ENCODE data around the gene PXYLP1.

The PXYLP1 gene

DNA sequence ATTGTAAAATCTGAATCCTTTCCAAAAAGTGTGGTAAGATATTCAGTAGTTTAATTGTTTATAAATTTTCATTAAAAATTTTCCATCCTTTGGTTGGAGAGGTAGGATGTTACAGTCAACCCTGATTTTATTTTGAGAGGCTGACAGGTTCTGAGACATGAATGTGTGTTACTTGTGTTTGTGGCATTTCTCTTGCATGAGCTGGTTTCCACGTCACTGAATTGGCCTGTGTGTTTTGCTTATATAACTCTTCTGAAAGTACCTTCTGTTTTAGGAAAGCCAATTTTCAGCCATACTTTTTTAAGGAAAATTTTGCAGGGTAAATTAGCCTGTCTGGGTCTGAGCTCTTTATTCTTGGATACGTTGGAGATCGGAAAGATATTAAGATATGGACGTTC is 30.7 kb downstream of the PXYLP1 start:
- Histone ChIP-seq H3K4me1 (ENCODE audit: control insufficient read depth, insufficient read depth, low read length) (no peaks in the 10 kb centered on the region), H3K27ac (ENCODE audit: low read depth, low read length) (no peak overlapping the region), H3K9me3 (ENCODE audit: control insufficient read depth, insufficient read depth, low read length) (no peaks in the 10 kb centered on the region), H3K4me3 (ENCODE audit: low read depth, low read length) (no peak overlapping the region), H3K27me3 (ENCODE audit: control insufficient read depth, insufficient read depth, low read length) (no peaks in the 10 kb centered on the region), H3K9ac (ENCODE audit: low read depth, low read length) (no peak overlapping the region), H3K36me3 (ENCODE audit: control insufficient read depth, insufficient read depth, low read length) (peaks cover 23% of the 10 kb centered on the region)

DNA sequence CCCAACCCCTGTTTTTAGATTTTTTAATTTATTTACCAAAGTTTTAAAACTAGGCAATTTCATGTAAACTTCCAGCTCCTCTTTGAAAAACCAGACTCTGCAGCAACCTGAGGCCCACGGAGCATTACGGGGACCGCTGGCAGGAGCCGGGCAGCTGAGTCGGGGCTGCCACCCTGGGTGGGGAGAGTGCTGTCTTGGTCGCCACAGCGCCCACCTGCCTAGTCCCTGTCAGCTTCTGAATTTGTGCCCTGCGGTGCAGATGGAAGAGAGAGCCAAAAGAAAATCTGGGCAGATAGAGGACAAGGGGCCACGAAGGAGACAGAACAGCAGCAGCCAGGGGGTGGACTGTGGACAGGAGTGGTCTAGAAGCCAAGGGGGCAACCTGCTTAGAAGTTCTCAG is 34.6 kb downstream of the PXYLP1 start:
- Histone ChIP-seq H3K27ac (ENCODE audit: low read depth, low read length) (no peak overlapping the region), H3K27me3 (ENCODE audit: control insufficient read depth, insufficient read depth, low read length) (no peaks in the 10 kb centered on the region), H3K4me3 (ENCODE audit: low read depth, low read length) (no peak overlapping the region), H3K9ac (ENCODE audit: low read depth, low read length) (no peak overlapping the region), H3K4me1 (ENCODE audit: control insufficient read depth, insufficient read depth, low read length) (no peaks in the 10 kb centered on the region), H3K36me3 (ENCODE audit: control insufficient read depth, insufficient read depth, low read length) (peaks cover 21% of the 10 kb centered on the region), H3K9me3 (ENCODE audit: control insufficient read depth, insufficient read depth, low read length) (no peaks in the 10 kb centered on the region)

DNA sequence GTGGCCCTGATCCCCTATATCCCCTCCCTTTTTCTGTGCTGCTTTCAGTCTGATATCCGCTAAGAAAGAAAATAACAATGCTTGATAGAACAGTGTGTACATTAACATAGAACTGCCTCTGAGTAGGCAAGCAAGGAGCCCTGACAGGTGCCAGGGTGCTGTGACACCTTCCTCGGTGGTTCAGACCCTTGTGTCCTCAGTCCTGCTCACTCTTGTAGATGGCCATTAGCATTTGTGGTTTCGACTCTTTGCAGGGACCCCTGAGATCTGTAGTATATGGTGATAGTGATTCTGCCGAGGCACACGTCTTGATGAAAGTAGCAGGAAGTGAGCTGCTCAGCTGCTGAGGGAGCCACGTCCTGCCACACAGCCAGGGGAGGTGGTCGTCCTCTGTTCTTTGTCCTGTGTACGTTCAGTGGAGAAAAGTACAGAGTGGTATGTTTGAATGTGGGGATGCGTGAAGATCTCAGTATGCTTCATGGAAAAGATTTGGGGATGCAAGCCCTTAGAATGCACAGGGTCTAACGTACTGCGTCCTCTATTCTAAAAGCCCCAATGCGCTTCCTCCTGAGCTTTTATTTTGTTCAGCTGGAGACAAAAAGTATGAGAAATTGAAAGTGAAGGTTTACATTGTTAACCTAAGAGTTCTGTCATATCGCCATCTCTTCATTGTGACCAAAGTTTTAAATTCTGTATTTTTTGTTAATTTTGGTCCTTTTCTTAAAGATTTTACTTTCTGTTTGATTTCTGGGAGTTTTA is 35.4 kb downstream of the PXYLP1 start:
- H3K9me3 ChIP-seq (ENCODE audit: control insufficient read depth, insufficient read depth, low read length), result no peaks in the 10 kb centered on the region
- H3K36me3 ChIP-seq (ENCODE audit: control insufficient read depth, insufficient read depth, low read length), result peaks cover 15% of the 10 kb centered on the region
- no peak overlapping the region for H3K27ac ChIP-seq (ENCODE audit: low read depth, low read length)
- H3K4me3 ChIP-seq (ENCODE audit: low read depth, low read length), result no peak overlapping the region
- no peak overlapping the region for H3K9ac ChIP-seq (ENCODE audit: low read depth, low read length)
- no peaks in the 10 kb centered on the region for H3K4me1 ChIP-seq (ENCODE audit: control insufficient read depth, insufficient read depth, low read length)
- H3K27me3 ChIP-seq (ENCODE audit: control insufficient read depth, insufficient read depth, low read length), result no peaks in the 10 kb centered on the region

DNA sequence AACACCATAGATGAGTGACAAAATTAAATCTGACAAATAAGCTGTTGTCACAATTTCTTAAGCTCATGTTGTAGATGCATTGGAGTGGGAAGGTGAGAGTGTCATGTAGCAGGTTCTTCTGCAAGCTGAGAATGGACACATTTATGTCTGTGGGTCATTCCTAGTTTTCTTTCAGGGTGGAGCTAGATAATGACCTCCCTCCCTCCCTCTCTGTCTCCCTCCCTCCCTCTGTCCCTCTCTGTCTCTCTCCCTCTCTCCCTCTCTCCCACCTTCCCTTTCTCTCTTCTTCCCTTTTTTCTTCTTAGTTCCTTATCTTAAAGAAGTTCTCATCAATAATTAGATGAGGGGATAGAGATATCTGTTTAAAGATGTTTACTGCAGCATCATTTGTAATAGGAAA is 36.0 kb downstream of the PXYLP1 start:
- Histone ChIP-seq H3K9me3 (ENCODE audit: control insufficient read depth, insufficient read depth, low read length) (no peaks in the 10 kb centered on the region), H3K36me3 (ENCODE audit: control insufficient read depth, insufficient read depth, low read length) (peaks cover 15% of the 10 kb centered on the region; the same call in 1 of the 2 replicates), H3K4me3 (ENCODE audit: low read depth, low read length) (no peak overlapping the region), H3K4me1 (ENCODE audit: control insufficient read depth, insufficient read depth, low read length) (no peaks in the 10 kb centered on the region), H3K27ac (ENCODE audit: low read depth, low read length) (no peak overlapping the region), H3K27me3 (ENCODE audit: control insufficient read depth, insufficient read depth, low read length) (no peaks in the 10 kb centered on the region), H3K9ac (ENCODE audit: low read depth, low read length) (no peak overlapping the region)

DNA sequence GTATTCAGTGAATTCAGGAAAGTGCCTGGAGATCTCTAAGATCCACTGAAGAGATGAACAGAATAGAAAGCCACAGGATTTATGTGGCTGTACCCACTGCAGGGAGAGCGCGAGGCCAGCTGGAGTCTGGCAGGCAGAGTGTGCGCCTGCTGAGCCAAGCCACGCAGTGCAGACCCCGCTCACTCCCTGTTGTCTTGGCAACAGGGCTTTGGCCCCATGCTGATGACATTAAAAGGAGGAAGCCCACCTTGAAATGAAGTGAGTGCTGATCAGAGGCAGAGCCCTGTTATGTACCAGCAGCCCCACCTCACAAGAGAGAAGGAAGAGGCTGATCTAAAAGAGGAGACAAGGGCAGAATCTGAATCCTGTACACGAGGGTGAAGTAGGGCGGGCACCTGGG is 36.7 kb downstream of the PXYLP1 start:
- Histone ChIP-seq H3K9me3 (ENCODE audit: control insufficient read depth, insufficient read depth, low read length) (no peaks in the 10 kb centered on the region), H3K4me1 (ENCODE audit: control insufficient read depth, insufficient read depth, low read length) (no peaks in the 10 kb centered on the region), H3K27ac (ENCODE audit: low read depth, low read length) (no peak overlapping the region), H3K4me3 (ENCODE audit: low read depth, low read length) (no peak overlapping the region), H3K36me3 (ENCODE audit: control insufficient read depth, insufficient read depth, low read length) (peaks cover 15% of the 10 kb centered on the region; the same call in 1 of the 2 replicates), H3K9ac (ENCODE audit: low read depth, low read length) (no peak overlapping the region), H3K27me3 (ENCODE audit: control insufficient read depth, insufficient read depth, low read length) (no peaks in the 10 kb centered on the region)

DNA sequence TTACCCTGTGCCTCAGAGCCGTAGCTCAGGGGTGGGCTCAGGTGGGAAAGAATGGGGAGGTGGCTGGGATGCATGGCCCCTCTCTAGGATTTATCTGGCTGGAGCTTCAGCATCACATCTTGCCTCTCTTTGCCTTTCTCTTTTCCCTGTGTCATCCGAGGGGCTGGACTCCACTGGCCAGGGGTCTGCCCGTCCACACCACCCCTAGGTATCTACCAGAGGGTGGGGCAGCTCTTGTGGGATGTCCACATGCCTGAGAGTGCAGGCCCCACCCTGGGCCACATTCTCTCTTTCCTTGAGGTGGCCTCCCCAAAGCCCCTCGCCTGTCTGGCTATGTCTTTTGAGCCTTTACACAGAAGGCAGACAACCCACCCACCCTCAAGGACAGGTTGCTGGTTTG is 37.2 kb downstream of the PXYLP1 start:
- Histone ChIP-seq H3K9me3 (ENCODE audit: control insufficient read depth, insufficient read depth, low read length) (no peaks in the 10 kb centered on the region), H3K27ac (ENCODE audit: low read depth, low read length) (no peak overlapping the region), H3K36me3 (ENCODE audit: control insufficient read depth, insufficient read depth, low read length) (peaks cover 10% of the 10 kb centered on the region; the same call in 1 of the 2 replicates), H3K27me3 (ENCODE audit: control insufficient read depth, insufficient read depth, low read length) (no peaks in the 10 kb centered on the region), H3K9ac (ENCODE audit: low read depth, low read length) (no peak overlapping the region), H3K4me1 (ENCODE audit: control insufficient read depth, insufficient read depth, low read length) (no peaks in the 10 kb centered on the region), H3K4me3 (ENCODE audit: low read depth, low read length) (no peak overlapping the region)

DNA sequence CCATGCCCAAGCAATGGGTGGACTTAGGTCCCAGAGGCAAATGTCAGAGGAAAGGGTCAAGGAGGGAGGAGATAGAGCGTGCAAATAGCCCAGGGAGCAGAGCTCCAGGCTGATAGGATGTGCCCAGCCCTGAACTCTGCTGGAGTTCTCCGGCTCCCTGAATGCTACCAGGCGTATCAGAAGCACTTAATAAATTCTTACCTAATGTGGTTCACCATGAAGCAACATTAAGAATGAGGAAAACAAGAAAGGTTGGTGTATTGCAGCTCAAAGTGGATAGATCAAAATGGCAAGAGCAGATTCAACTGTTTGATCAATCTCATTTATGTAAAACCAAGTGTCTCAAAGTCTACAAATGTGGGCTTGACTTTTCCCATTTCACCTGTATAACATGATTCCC is 38.3 kb downstream of the PXYLP1 start:
- Histone ChIP-seq H3K4me3 (ENCODE audit: low read depth, low read length) (no peak overlapping the region), H3K9me3 (ENCODE audit: control insufficient read depth, insufficient read depth, low read length) (no peaks in the 10 kb centered on the region), H3K9ac (ENCODE audit: low read depth, low read length) (no peak overlapping the region), H3K36me3 (ENCODE audit: control insufficient read depth, insufficient read depth, low read length) (0 out of 2 replicates have a peak, but pooled peaks cover 3% of the 10 kb centered on the region), H3K27ac (ENCODE audit: low read depth, low read length) (no peak overlapping the region), H3K27me3 (ENCODE audit: control insufficient read depth, insufficient read depth, low read length) (no peaks in the 10 kb centered on the region), H3K4me1 (ENCODE audit: control insufficient read depth, insufficient read depth, low read length) (no peaks in the 10 kb centered on the region)

DNA sequence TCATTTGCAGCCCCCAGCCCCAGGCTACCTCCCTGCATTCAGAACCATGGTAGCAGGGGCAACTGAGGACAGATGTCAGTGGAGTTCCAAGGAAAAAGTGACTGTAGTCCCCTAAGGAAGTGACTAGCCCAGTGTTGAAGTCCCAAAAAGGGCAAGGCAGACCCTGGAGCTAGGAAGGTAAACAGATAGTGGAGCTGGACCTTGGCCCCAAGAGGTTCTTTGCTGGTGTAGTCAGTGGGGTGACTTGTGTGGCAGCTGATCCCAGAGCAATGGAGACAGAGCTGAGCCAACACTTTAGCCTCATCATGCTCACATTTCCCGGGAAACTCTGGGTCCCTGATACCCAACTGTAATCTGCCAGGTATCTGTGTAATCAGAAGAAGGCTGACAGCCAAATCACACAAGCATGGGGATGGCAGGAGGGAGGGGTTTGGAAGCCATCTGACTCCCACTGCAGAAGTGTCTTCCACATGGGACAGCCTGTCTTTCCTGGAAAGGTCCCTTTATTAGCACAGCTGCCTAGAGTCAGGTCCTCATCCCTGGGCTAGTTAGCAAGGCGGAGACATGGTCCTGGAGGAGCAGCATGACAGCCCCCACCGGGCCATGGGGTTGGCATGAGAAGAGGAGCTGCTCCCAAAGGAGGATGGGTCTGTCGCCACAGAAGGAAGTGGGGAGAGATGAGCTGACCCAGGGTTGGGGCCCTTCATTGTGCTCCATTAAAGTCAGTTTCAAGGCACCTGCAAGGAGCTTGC is 39.8 kb downstream of the PXYLP1 start:
- Histone ChIP-seq H3K9ac (ENCODE audit: low read depth, low read length) (no peak overlapping the region), H3K4me1 (ENCODE audit: control insufficient read depth, insufficient read depth, low read length) (no peaks in the 10 kb centered on the region), H3K4me3 (ENCODE audit: low read depth, low read length) (no peak overlapping the region), H3K27me3 (ENCODE audit: control insufficient read depth, insufficient read depth, low read length) (no peaks in the 10 kb centered on the region), H3K36me3 (ENCODE audit: control insufficient read depth, insufficient read depth, low read length) (0 out of 2 replicates have a peak, but pooled peaks cover 3% of the 10 kb centered on the region), H3K9me3 (ENCODE audit: control insufficient read depth, insufficient read depth, low read length) (no peaks in the 10 kb centered on the region), H3K27ac (ENCODE audit: low read depth, low read length) (no peak overlapping the region)

DNA sequence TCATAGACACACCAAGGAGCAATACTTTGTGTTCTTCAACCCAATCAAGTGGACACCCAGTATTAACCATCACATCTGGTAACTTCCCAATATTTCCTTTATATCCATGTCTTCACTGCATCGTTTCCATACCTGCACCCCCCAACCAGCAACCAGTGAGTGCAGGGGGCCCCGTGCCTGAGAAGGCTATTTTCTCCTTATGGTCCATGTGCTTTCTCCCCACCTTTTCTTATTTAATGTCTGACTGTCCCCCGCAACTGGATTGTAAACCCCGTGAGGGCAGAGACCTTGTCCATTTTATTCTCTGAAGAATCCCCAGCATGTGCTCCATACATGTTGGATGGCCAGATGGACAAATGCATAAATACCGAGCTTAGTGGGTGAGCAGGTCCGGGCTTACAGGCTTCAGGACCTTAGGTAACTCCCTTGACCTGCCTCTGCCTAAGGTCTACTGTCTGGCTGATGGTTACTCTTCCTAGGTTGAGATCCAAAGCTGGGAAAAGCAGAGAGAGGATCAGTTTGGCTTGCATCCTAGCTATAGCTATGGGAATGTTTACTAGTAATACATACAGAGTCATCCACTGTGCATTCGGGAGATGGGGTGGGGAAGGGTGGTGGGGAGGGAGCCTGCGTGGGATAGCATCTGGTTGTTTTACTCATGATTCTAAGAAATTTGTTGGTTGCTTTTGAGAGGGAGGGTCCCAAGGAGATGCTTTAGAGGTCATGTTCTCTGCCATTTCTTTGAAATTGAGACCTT is 41.5 kb downstream of the PXYLP1 start:
- Histone ChIP-seq H3K27ac (ENCODE audit: low read depth, low read length) (no peak overlapping the region), H3K9me3 (ENCODE audit: control insufficient read depth, insufficient read depth, low read length) (no peaks in the 10 kb centered on the region), H3K4me3 (ENCODE audit: low read depth, low read length) (no peak overlapping the region), H3K4me1 (ENCODE audit: control insufficient read depth, insufficient read depth, low read length) (no peaks in the 10 kb centered on the region), H3K9ac (ENCODE audit: low read depth, low read length) (no peak overlapping the region), H3K36me3 (ENCODE audit: control insufficient read depth, insufficient read depth, low read length) (0 out of 2 replicates have a peak, but pooled peaks cover 3% of the 10 kb centered on the region), H3K27me3 (ENCODE audit: control insufficient read depth, insufficient read depth, low read length) (no peaks in the 10 kb centered on the region)

DNA sequence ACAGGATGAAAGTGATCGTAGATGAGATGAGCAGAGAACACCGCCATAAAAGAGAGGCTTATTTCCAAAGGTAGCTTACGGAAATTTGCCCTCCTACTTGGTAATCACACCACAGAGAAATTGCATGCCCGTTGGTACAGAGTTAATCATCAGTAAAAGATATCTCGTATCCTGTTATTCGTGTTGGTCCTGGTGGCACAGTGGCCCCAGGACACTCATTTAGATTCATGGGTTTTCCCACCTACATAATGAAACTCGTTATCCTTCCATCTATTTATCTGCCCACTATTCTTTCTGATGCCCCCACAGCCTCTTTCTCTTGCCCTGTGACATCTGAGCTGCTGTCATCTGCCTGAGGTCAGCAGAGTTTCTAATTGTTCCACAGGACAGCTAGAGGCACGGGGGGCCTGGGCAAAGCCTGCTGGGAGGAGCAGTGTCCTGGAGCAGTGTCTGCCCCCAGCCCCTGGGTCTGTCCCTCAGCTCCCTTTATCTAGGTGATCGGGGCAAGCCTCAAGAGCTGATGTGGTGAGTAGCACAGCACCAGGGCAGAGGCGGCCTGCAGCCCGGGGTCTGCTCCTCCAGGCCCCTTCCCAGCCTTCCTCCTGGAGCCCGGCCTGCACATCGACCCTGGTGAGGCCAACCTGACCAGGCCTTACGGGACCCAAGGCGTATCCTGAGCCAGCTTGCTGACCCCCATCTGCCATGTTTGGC is 42.2 kb downstream of the PXYLP1 start:
- Histone ChIP-seq H3K4me1 (ENCODE audit: control insufficient read depth, insufficient read depth, low read length) (no peaks in the 10 kb centered on the region), H3K36me3 (ENCODE audit: control insufficient read depth, insufficient read depth, low read length) (0 out of 2 replicates have a peak, but pooled peaks cover 3% of the 10 kb centered on the region), H3K9me3 (ENCODE audit: control insufficient read depth, insufficient read depth, low read length) (no peaks in the 10 kb centered on the region), H3K9ac (ENCODE audit: low read depth, low read length) (no peak overlapping the region), H3K27me3 (ENCODE audit: control insufficient read depth, insufficient read depth, low read length) (no peaks in the 10 kb centered on the region), H3K27ac (ENCODE audit: low read depth, low read length) (no peak overlapping the region), H3K4me3 (ENCODE audit: low read depth, low read length) (no peak overlapping the region)
